Anterior cingulate cortex (tissue), 58 donors: ENCODE results near the gene CNTN2.

Experiments
- DNase-seq, 58 donors: peaks; one replicate each; lab custom pipeline; 2025; lab: John Stamatoyannopoulos, UW

Gene CNTN2

GRCh38 chr1:205017001-205017400, 26.0 kb upstream of the CNTN2 start:
- no peak for DNase-seq

GRCh38 chr1:205017766-205018165, 25.2 kb upstream of the CNTN2 start:
- DNase-seq = no peak

- DNase-seq = no peak
Measured at GRCh38 chr1:205018381-205018780, 24.6 kb upstream of the CNTN2 start.

- DNase-seq = peak in 12 of 58 donors; percentile 15 to 47 (median 32)
Measured at GRCh38 chr1:205020466-205020865, 22.5 kb upstream of the CNTN2 start.

GRCh38 chr1:205024679-205025078, 18.3 kb upstream of the CNTN2 start:
- no peak for DNase-seq

- DNase-seq = no peak
Measured at GRCh38 chr1:205025239-205025638, 17.8 kb upstream of the CNTN2 start.

GRCh38 chr1:205026181-205026580, 16.8 kb upstream of the CNTN2 start:
- DNase-seq = no peak

- no peak for DNase-seq
Measured at GRCh38 chr1:205028390-205028789, 14.6 kb upstream of the CNTN2 start.

GRCh38 chr1:205028924-205029323, 14.1 kb upstream of the CNTN2 start:
- no peak for DNase-seq

GRCh38 chr1:205030241-205030640, 12.8 kb upstream of the CNTN2 start:
- no peak for DNase-seq

GRCh38 chr1:205030896-205031295, 12.1 kb upstream of the CNTN2 start:
- no peak for DNase-seq

GRCh38 chr1:205032508-205032907, 10.5 kb upstream of the CNTN2 start:
- peak in 10 of 58 donors; percentile 11 to 54 (median 30) for DNase-seq

- peak in 9 of 58 donors; percentile 18 to 67 (median 32) for DNase-seq
Measured at GRCh38 chr1:205037539-205037938, 5.5 kb upstream of the CNTN2 start.

GRCh38 chr1:205038132-205038786, 4.8 kb upstream of the CNTN2 start:
- DNase-seq = no peak

- DNase-seq = peak in 1 of 58 donors; percentile 29
Measured at GRCh38 chr1:205041001-205041715, 1.9 kb upstream of the CNTN2 start.

GRCh38 chr1:205041998-205042910, 758 bp upstream of the CNTN2 start:
- DNase-seq = peak in 35 of 58 donors; percentile 5 to 80 (median 52)

- no peak for DNase-seq
Measured at GRCh38 chr1:205043866-205044265, 854 bp downstream of the CNTN2 start.

GRCh38 chr1:205044741-205045140, 1.7 kb downstream of the CNTN2 start:
- no peak for DNase-seq

- DNase-seq = peak in 8 of 58 donors; percentile 15 to 35 (median 28)
Measured at GRCh38 chr1:205045146-205045545, 2.1 kb downstream of the CNTN2 start.

- DNase-seq = peak in 45 of 58 donors; percentile 8 to 79 (median 54)
Measured at GRCh38 chr1:205046870-205047269, 3.9 kb downstream of the CNTN2 start.

GRCh38 chr1:205047764-205048231, 4.8 kb downstream of the CNTN2 start:
- peak in 18 of 58 donors; percentile 17 to 80 (median 60) for DNase-seq
